Muscle layer of colon (tissue), 2 donors: ENCODE results near the gene TNN.

Experiments used
- H3K27ac ChIP-seq: one replicate; pipeline ENCODE4 v1.7.0; 2013; ENCODE audit warnings: low read depth, mild to moderate bottlenecking, low read length, moderate library complexity
- H3K27me3 ChIP-seq, 2 donors: one replicate each; pipeline ENCODE4 v1.7.0; 2013; ENCODE audit warnings: low read length in 2 of 2, mild to moderate bottlenecking in 2 of 2; ENCODE audit not compliant: insufficient read depth in 2 of 2, control insufficient read depth in 1 of 2
- H3K36me3 ChIP-seq: one replicate; pipeline ENCODE4 v1.7.0; 2013; ENCODE audit warnings: mild to moderate bottlenecking, low read length; ENCODE audit not compliant: insufficient read depth
- H3K4me1 ChIP-seq: one replicate; pipeline ENCODE4 v1.7.0; 2013; ENCODE audit warnings: mild to moderate bottlenecking, low read length; ENCODE audit not compliant: insufficient read depth
- H3K4me3 ChIP-seq, 2 donors: one replicate each; pipeline ENCODE4 v1.7.0; 2013; ENCODE audit warnings: low read length in 2 of 2, low read depth in 1 of 2, mild to moderate bottlenecking in 1 of 2, moderate library complexity in 1 of 2
- H3K9ac ChIP-seq: one replicate; pipeline ENCODE4 v1.7.0; 2013; ENCODE audit warnings: low read length
- H3K9me3 ChIP-seq: one replicate; pipeline ENCODE4 v1.7.0; 2013; ENCODE audit warnings: mild to moderate bottlenecking, low read length
- donor health status: abdominal sarcoma.
- donor health status: Adenocarcinoma of cecum.

The TNN gene

GRCh38 chr1:175152006-175152652, 84.5 kb downstream of the TNN start:
- Histone ChIP-seq H3K27me3 (no peaks in the 10 kb centered on the region), H3K4me1 (peaks cover 9% of the 10 kb centered on the region), H3K9ac (no peak overlapping the region), H3K9me3 (no peaks in the 10 kb centered on the region), H3K36me3 (no peaks in the 10 kb centered on the region), H3K27ac (no peak overlapping the region), H3K4me3 (no peak overlapping the region)

GRCh38 chr1:175154629-175155472, 87.2 kb downstream of the TNN start:
- H3K27me3 ChIP-seq, result no peaks in the 10 kb centered on the region
- H3K36me3 ChIP-seq, result no peaks in the 10 kb centered on the region
- no peak overlapping the region for H3K9ac ChIP-seq
- H3K9me3 ChIP-seq, result no peaks in the 10 kb centered on the region
- H3K4me1 ChIP-seq, result peaks cover 9% of the 10 kb centered on the region
- no peak overlapping the region for H3K27ac ChIP-seq
- no peak overlapping the region for H3K4me3 ChIP-seq

- Histone ChIP-seq H3K27me3 (no peaks in the 10 kb centered on the region), H3K9ac (no peak overlapping the region), H3K4me1 (peaks cover 5% of the 10 kb centered on the region), H3K9me3 (no peaks in the 10 kb centered on the region), H3K36me3 (no peaks in the 10 kb centered on the region), H3K27ac (no peak overlapping the region), H3K4me3 (no peak overlapping the region)
Observed at GRCh38 chr1:175155473-175155856, 87.8 kb downstream of the TNN start.

- Histone ChIP-seq H3K4me3 (no peak overlapping the region), H3K4me1 (peaks cover under 1% of the 10 kb centered on the region), H3K9ac (no peak overlapping the region), H3K27ac (no peak overlapping the region), H3K36me3 (no peaks in the 10 kb centered on the region), H3K9me3 (no peaks in the 10 kb centered on the region), H3K27me3 (no peaks in the 10 kb centered on the region)
Observed at GRCh38 chr1:175155936-175156335, 88.3 kb downstream of the TNN start.

GRCh38 chr1:175157200-175157599, 89.6 kb downstream of the TNN start:
- Histone ChIP-seq H3K9ac (no peak overlapping the region), H3K4me3 (no peak overlapping the region), H3K27me3 (no peaks in the 10 kb centered on the region)

GRCh38 chr1:175158170-175158591, 90.5 kb downstream of the TNN start:
- Histone ChIP-seq H3K36me3 (no peaks in the 10 kb centered on the region), H3K27me3 (no peaks in the 10 kb centered on the region), H3K4me3 (no peak overlapping the region), H3K9me3 (no peaks in the 10 kb centered on the region), H3K27ac (no peak overlapping the region), H3K4me1 (no peaks in the 10 kb centered on the region), H3K9ac (no peak overlapping the region)

More at GRCh38 chr1:175157200-175157599, 89.6 kb downstream of the TNN start:
- Histone ChIP-seq H3K4me1 (no peaks in the 10 kb centered on the region), H3K36me3 (no peaks in the 10 kb centered on the region), H3K9me3 (no peaks in the 10 kb centered on the region), H3K27ac (no peak overlapping the region)

- Histone ChIP-seq H3K9me3 (no peaks in the 10 kb centered on the region), H3K27ac (no peak overlapping the region), H3K36me3 (peaks cover 7% of the 10 kb centered on the region), H3K27me3 (no peaks in the 10 kb centered on the region), H3K4me1 (no peaks in the 10 kb centered on the region), H3K4me3 (no peak overlapping the region), H3K9ac (no peak overlapping the region)
Observed at GRCh38 chr1:175162955-175163354, 95.3 kb downstream of the TNN start.

- H3K4me3 ChIP-seq, result no peak overlapping the region
- no peaks in the 10 kb centered on the region for H3K27me3 ChIP-seq
- H3K4me1 ChIP-seq, result no peaks in the 10 kb centered on the region
- H3K36me3 ChIP-seq, result peaks cover 7% of the 10 kb centered on the region
- H3K9me3 ChIP-seq, result no peaks in the 10 kb centered on the region
- H3K9ac ChIP-seq, result no peak overlapping the region
- no peak overlapping the region for H3K27ac ChIP-seq
Observed at GRCh38 chr1:175163702-175164101, 96.1 kb downstream of the TNN start.

GRCh38 chr1:175164751-175165150, 97.1 kb downstream of the TNN start:
- no peak overlapping the region for H3K4me3 ChIP-seq
- peaks cover 7% of the 10 kb centered on the region for H3K36me3 ChIP-seq
- H3K9ac ChIP-seq, result no peak overlapping the region
- H3K27ac ChIP-seq, result no peak overlapping the region
- no peaks in the 10 kb centered on the region for H3K27me3 ChIP-seq
- H3K4me1 ChIP-seq, result no peaks in the 10 kb centered on the region
- no peaks in the 10 kb centered on the region for H3K9me3 ChIP-seq

- H3K9me3 ChIP-seq, result no peaks in the 10 kb centered on the region
- no peaks in the 10 kb centered on the region for H3K27me3 ChIP-seq
- H3K4me3 ChIP-seq, result no peak overlapping the region
- H3K27ac ChIP-seq, result no peak overlapping the region
- H3K9ac ChIP-seq, result no peak overlapping the region
- H3K4me1 ChIP-seq, result no peaks in the 10 kb centered on the region
- peaks cover 7% of the 10 kb centered on the region for H3K36me3 ChIP-seq
Observed at GRCh38 chr1:175166746-175167145, 99.1 kb downstream of the TNN start.

- Histone ChIP-seq H3K9me3 (no peaks in the 10 kb centered on the region), H3K36me3 (peaks cover 7% of the 10 kb centered on the region), H3K27ac (no peak overlapping the region), H3K4me3 (no peak overlapping the region), H3K27me3 (no peaks in the 10 kb centered on the region), H3K4me1 (no peaks in the 10 kb centered on the region), H3K9ac (no peak overlapping the region)
Observed at GRCh38 chr1:175167861-175168260, 100.2 kb downstream of the TNN start.
